K562 (cell line): ENCODE results near the gene POU2AF3. TPM values are rescaled to one million over a fixed set of nuclear protein-coding genes. Genes with fewer than 3 reads are reported as not detected.

Source experiments
- ATAC-seq: fragments of 200-7000 bp; cut with Tn5 transposase; 3 replicates; pipeline ENCODE4 v1.9.1; 2020; ENCODE audit warnings: moderate library complexity
- BruUV-seq: library from RNA; stranded (reverse); fragments of 400-500 nt; replicated peaks from 2 replicates; lab custom pipeline; 2021; lab: Mats Ljungman, UMichigan
- CTCF ChIA-PET: fragments of 300-600 bp; formaldehyde crosslinking; extraction: SDS; loops from one replicate; lab custom pipeline; 2021; ENCODE audit warnings: low intra/inter-chr PET ratio; lab: Yijun Ruan, JAX
- POLR2A ChIA-PET: fragments of 300-600, 350-650 bp; sonication (Branson Sonifier 250); formaldehyde crosslinking; extraction: SDS; loops from one replicate; lab custom pipeline; 2021; ENCODE audit warnings: antibody characterized with exemption, inconsistent platforms; lab: Yijun Ruan, JAX
- DNase-seq, 4 experiments: peaks; one replicate each; pipeline versions ENCODE4 v3.0.0 to v3.0.0-alpha.2; 2011 to 2018; ENCODE audit warnings: low spot score in 3 of 4, mixed read lengths in 3 of 4; ENCODE audit errors: extremely low read depth in 1 of 4
- FAIRE-seq: peaks from 2 replicates; lab custom pipeline; 2011; peaks lifted over from hg19 to GRCh38; lab: Jason Lieb, UNC
- H2AFZ ChIP-seq: 2 replicates; pipeline ENCODE4 v1.6.0; 2011; ENCODE audit warnings: low read depth, low read length, control low read depth, inconsistent platforms
- H3K27ac ChIP-seq: fragments of 200-600 bp; 3 replicates; pipeline ENCODE4 v1.8.0; 2011; ENCODE audit warnings: low read depth, mild to moderate bottlenecking, control low read depth, inconsistent platforms, low read length, moderate library complexity, mixed read lengths; ENCODE audit errors: extremely low read depth
- H3K27me3 ChIP-seq, 2 experiments: fragments of 300-600 bp in 1 of 2; 2 replicates in 1 of 2; 3 replicates in 1 of 2; pipeline versions ENCODE4 v1.6.0 to v1.8.0; 2011; ENCODE audit warnings: inconsistent platforms in 2 of 2, low read length in 2 of 2, mild to moderate bottlenecking in 1 of 2, mixed read lengths in 1 of 2, moderate library complexity in 1 of 2; ENCODE audit not compliant: control insufficient read depth in 2 of 2, insufficient read depth in 2 of 2
- H3K36me3 ChIP-seq: fragments of 300-600 bp; 3 replicates; pipeline ENCODE4 v1.8.0; 2011; ENCODE audit warnings: mild to moderate bottlenecking, low read length, inconsistent platforms; ENCODE audit not compliant: control insufficient read depth, insufficient read depth
- H3K4me1 ChIP-seq, 2 experiments: fragments of 200-600 bp in 1 of 2; replicated peaks in 1 of 2; 2 replicates in 1 of 2; 3 replicates in 1 of 2; pipeline versions ENCODE4 v1.5.1 to v1.8.0; 2011; ENCODE audit warnings: inconsistent platforms in 2 of 2, low read length in 2 of 2, mild to moderate bottlenecking in 1 of 2, mixed read lengths in 1 of 2, moderate library complexity in 1 of 2; ENCODE audit not compliant: control insufficient read depth in 2 of 2, insufficient read depth in 2 of 2
- H3K4me2 ChIP-seq: 2 replicates; pipeline ENCODE4 v1.6.1; 2011; ENCODE audit warnings: low read length, control low read depth, inconsistent platforms, mixed read lengths; ENCODE audit not compliant: insufficient read depth
- H3K4me3 ChIP-seq: fragments of 200-600 bp; sonication (generic), shearing (Covaris generic); 2 replicates; pipeline ENCODE4 v1.5.1; 2016; ENCODE audit warnings: control low read depth, inconsistent platforms
- H3K79me2 ChIP-seq: fragments of 200-600 bp; 3 replicates; pipeline ENCODE4 v1.8.0; 2011; ENCODE audit warnings: low read length, inconsistent platforms; ENCODE audit not compliant: control insufficient read depth, insufficient read depth
- H3K9ac ChIP-seq, 2 experiments: 2 replicates each; pipeline versions ENCODE4 v1.6.0 to v1.6.1; 2011; ENCODE audit warnings: low read depth in 2 of 2, low read length in 2 of 2, control low read depth in 1 of 2, inconsistent platforms in 1 of 2, mild to moderate bottlenecking in 1 of 2, mixed read lengths in 1 of 2; ENCODE audit not compliant: insufficient read depth in 1 of 2
- H3K9me1 ChIP-seq: one replicate; pipeline ENCODE4 v1.6.0; 2011; ENCODE audit warnings: inconsistent platforms, mild to moderate bottlenecking, low read length, moderate library complexity; ENCODE audit not compliant: control insufficient read depth, insufficient read depth
- H3K9me3 ChIP-seq: replicated peaks from 2 replicates; pipeline ENCODE4 v1.5.1; 2011; ENCODE audit warnings: low read depth, low read length, inconsistent platforms; ENCODE audit not compliant: control insufficient read depth, insufficient read depth
- H4K20me1 ChIP-seq: replicated peaks from 2 replicates; pipeline ENCODE4 v1.6.1; 2011; ENCODE audit warnings: low read length, inconsistent platforms, mixed read lengths; ENCODE audit not compliant: control insufficient read depth, insufficient read depth
- KLF13 ChIP-seq: fragments of 450-650 bp; IDR thresholded peaks from 2 replicates; pipeline ENCODE4 v1.6.1; 2016; ENCODE audit warnings: missing genetic modification characterization, low read depth, mild to moderate bottlenecking, missing compliant biosample characterization, moderate library complexity, borderline replicate concordance
- POLR3G ChIP-seq: IDR thresholded peaks from 2 replicates; pipeline ENCODE4 v1.6.1; 2011; ENCODE audit not compliant: insufficient read length, insufficient replicate concordance; ENCODE audit errors: extremely low read depth
- SAP30 ChIP-seq: fragments of 200-600 bp; sonication (generic); IDR thresholded peaks from 2 replicates; pipeline ENCODE4 v1.6.1; 2012; ENCODE audit warnings: borderline replicate concordance, low read depth, mild to moderate bottlenecking, moderate library complexity, low read length, control low read depth, inconsistent platforms; ENCODE audit not compliant: insufficient read depth, poor library complexity, severe bottlenecking
- SIX5 ChIP-seq, 2 experiments: IDR thresholded peaks; 2 replicates each; pipeline ENCODE4 v1.6.1; 2011; ENCODE audit warnings: low read length in 2 of 2, borderline replicate concordance in 1 of 2, low read depth in 1 of 2, mild to moderate bottlenecking in 1 of 2, moderate library complexity in 1 of 2; ENCODE audit not compliant: insufficient read depth in 1 of 2
- ZNF146 ChIP-seq: IDR thresholded peaks from one replicate; pipeline ENCODE4 v1.6.1; 2018; ENCODE audit warnings: missing compliant biosample characterization; ENCODE audit not compliant: unreplicated experiment
- ZNF316 ChIP-seq: fragments of 450-650 bp; IDR thresholded peaks from 2 replicates; pipeline ENCODE4 v1.6.1; 2016
- WGBS: fragments of 100-300 bp; shearing (Covaris generic); methylation state at CpG from one replicate; pipeline ENCODE4 v1.1.6; 2016; ENCODE audit warnings: low coverage, mixed read lengths; ENCODE audit not compliant: insufficient coverage; ENCODE audit errors: missing lambda C conversion rate; 5-methylcytosine and 5-hydroxymethylcytosine counted together
- in situ Hi-C: fragments of 300-500 bp; cut with MboI; formaldehyde crosslinking; loops from 4 replicates; pipeline ENCODE4 v1.15.0; 2018; ENCODE audit warnings: inconsistent platforms, mixed read lengths
- intact Hi-C: fragments of 100-400 bp; cut with micrococcal nuclease; formaldehyde crosslinking; loops from 2 replicates; pipeline ENCODE4 v1.14.2; 2022
- polyA plus RNA-seq, 8 experiments: library from polyadenylated mRNA; depleted of rRNA in 4 of 8; stranded (reverse) in 5 of 8; unstranded in 3 of 8; fragments of >200 nt; fragmentation: Nextera tagmentation in 2 of 8; fragmentation: Illumina TruSeq in 1 of 8; extraction: Ambion mirVana in 2 of 8; extraction: Trizol in 1 of 8; gene quantifications; 2 replicates each; pipeline versions ENCODE4 v1.2.1 to v1.2.3, GENCODE V29; 2011 to 2014; ENCODE audit warnings: inconsistent platforms in 1 of 8, missing spikeins in 1 of 8
- total RNA-seq, 7 experiments: library from RNA; depleted of rRNA in 6 of 7; stranded (reverse); fragments of >200 nt in 6 of 7; fragmentation: Illumina TruSeq in 2 of 7; extraction: Trizol in 2 of 7; gene quantifications; 2 replicates each; pipeline versions ENCODE4 v1.2.1 to v1.2.3, GENCODE V29; 2011 to 2021; ENCODE audit warnings: low replicate concordance in 1 of 7
- TF ChIP-seq, protein P1 (sequence below): fragments of 450-650 bp; IDR thresholded peaks from 2 replicates; pipeline ENCODE4 v1.7.0; 2016; ENCODE audit warnings: borderline replicate concordance
- TF ChIP-seq, protein P2 (sequence below): fragments of 450-650 bp; formaldehyde crosslinking; IDR thresholded peaks from 2 replicates; pipeline ENCODE4 v1.4.0; 2020; ENCODE audit warnings: mild to moderate bottlenecking, moderate library complexity

The POU2AF3 gene
- total and polyA plus RNA-seq, 9 of the 15 experiments (the other 6 are each of a cell fraction or from before 2014, with no cell fraction given) = not detected

DNA sequence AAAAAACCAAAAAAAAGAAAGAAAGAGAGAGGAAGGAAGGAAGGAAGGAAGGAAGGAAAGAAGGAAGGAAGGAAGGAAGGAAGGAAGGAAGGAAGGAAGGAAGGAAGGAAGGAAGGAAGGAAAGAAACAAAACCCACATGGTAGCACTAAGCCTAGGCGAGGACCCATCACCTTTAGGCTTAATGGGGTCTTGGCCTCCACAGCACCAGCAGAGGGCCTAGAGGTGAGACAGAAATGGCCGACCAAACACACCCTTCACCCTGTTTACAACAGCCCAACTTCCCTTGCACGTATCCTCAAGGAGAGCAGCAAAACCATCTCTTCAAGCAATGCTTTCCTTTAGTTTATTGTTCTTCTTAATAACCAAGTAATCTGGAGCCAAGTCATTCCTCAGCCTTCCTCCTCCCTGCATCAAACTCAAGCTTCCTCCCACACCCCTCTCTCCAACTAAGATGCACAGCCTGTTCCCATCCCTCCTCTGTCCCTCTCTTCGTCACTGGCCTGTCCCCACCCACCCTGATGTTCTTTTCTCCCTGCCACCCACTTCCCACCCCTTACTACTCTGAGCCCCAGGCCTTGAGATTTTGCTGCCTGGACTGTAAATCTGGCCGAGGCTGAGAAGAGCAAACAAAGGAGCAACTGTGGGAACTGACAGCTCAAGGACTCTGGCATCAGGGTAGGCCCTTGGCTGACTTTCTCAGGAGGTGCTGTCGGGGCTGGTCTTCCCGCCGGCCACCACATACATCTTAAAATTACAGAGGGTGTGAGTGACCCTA is 54.8 kb downstream of the POU2AF3 start:
- no TSS peak for BruUV-seq
- Histone ChIP-seq H2AFZ (no peak overlapping the region), H3K4me2 (no peak overlapping the region), H3K27ac (no peak overlapping the region), H4K20me1 (no peaks in the 10 kb centered on the region), H3K4me1 (no peaks in the 10 kb centered on the region), H3K9me1 (no peaks in the 10 kb centered on the region), H3K9ac (no peak overlapping the region), H3K27me3 (no peaks in the 10 kb centered on the region; a peak in 1 of 5 replicates), H3K9me3 (no peaks in the 10 kb centered on the region), H3K36me3 (no peaks in the 10 kb centered on the region), H3K4me3 (no peak overlapping the region), H3K79me2 (no peaks in the 10 kb centered on the region)
- no peak for FAIRE-seq
- no peak for DNase-seq
- TF ChIP-seq SAP30 = no peak
- no peak for ATAC-seq
- 0% methylated on average over 7 of the region's 8 CpGs for WGBS
- POLR2A ChIA-PET = no interaction called here
- CTCF ChIA-PET = no interaction called here
- in situ Hi-C loops = no loop called here
- intact Hi-C loops = loop anchor here (5.0 kb wide), 1 partner anchor 74 kb away; no protein-coding TSS in a partner anchor

DNA sequence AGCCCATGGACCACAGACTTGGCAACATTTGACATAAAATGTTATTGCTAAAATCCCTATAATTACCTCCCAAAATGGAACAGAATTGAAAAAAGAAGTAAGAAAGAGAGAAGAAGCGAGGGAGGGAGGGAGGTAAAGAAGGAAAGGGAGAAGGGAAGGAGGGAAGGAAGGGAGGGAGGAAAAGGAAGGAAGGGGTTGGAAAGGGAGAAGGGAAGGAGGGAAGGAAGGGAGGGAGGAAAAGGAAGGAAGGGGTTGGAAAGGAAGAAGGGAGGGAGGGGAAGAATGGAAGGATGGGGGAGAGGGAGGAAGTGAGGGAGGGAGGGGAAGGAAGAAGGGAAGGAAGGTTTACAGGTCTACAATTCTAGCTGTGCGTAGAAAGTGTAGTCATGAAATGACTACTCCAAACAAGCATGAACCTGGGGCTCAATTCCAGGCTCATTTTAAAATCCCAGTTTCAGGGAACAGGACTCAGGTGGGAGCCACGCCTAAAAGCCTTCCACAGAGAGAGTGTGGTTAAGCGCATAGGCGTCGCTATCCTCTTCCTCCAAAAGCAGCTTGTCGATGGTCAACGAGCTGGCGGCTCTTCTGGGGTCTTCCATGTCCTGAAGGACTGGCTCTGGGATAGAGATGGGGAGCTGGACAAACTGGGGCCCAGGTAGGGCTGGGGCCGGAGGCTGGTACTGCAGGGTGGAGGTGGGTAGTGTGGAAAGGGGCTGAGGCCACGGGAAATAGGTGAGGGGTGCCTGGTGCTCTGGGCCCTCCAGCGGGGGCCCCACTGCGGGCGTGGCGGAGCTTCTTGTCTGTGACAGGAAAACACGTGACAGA is 55.6 kb downstream of the POU2AF3 start:
- peaks cover 0 to 5% of the 10 kb centered on the region in 2 experiments; a peak in 1 of 5 replicates for H3K27me3 ChIP-seq
- no TSS peak for BruUV-seq
- H3K4me1 ChIP-seq = peaks cover 0 to 3% of the 10 kb centered on the region in 2 experiments; a peak in 1 of 5 replicates
- no peak overlapping the region for H3K4me3 ChIP-seq
- intact Hi-C loops = loop anchor here (5.0 kb wide), 1 partner anchor 73 kb away; no protein-coding TSS in a partner anchor
- H3K9me1 ChIP-seq = no peaks in the 10 kb centered on the region
- no peaks in the 10 kb centered on the region for H4K20me1 ChIP-seq
- ATAC-seq (no peak), FAIRE-seq (no peak), DNase-seq (no peak)
- H3K36me3 ChIP-seq = no peaks in the 10 kb centered on the region
- no peaks in the 10 kb centered on the region for H3K9me3 ChIP-seq
- in situ Hi-C loops = no loop called here
- no peak overlapping the region for H3K4me2 ChIP-seq
- POLR2A ChIA-PET = interaction anchor here (0.8 to 1.1 kb wide), 2 partner anchors 67 to 86 kb away, joined by 3 read pairs; no protein-coding TSS in a partner anchor
- no peak overlapping the region for H2AFZ ChIP-seq
- no peak overlapping the region for H3K27ac ChIP-seq
- H3K79me2 ChIP-seq = no peaks in the 10 kb centered on the region
- WGBS = 0% methylated on average over 15 of the region's 16 CpGs
- CTCF ChIA-PET = no interaction called here
- H3K9ac ChIP-seq = no peak overlapping the region
- TF ChIP-seq POLR3G = no peak
- TF ChIP-seq KLF13 (tag) = no peak
- TF ChIP-seq SIX5 (IDR thresholded peaks at IDR 0.05; ENCODE audit: borderline replicate concordance in 1 of 2, insufficient read depth in 1 of 2, low read depth in 1 of 2, low read length in 2 of 2) = no peak
- TF ChIP-seq, protein P1, sequence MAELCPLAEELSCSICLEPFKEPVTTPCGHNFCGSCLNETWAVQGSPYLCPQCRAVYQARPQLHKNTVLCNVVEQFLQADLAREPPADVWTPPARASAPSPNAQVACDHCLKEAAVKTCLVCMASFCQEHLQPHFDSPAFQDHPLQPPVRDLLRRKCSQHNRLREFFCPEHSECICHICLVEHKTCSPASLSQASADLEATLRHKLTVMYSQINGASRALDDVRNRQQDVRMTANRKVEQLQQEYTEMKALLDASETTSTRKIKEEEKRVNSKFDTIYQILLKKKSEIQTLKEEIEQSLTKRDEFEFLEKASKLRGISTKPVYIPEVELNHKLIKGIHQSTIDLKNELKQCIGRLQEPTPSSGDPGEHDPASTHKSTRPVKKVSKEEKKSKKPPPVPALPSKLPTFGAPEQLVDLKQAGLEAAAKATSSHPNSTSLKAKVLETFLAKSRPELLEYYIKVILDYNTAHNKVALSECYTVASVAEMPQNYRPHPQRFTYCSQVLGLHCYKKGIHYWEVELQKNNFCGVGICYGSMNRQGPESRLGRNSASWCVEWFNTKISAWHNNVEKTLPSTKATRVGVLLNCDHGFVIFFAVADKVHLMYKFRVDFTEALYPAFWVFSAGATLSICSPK = no peak
- no peak for TF ChIP-seq ZNF146 (CRISPR knock-in tag)
- TF ChIP-seq, protein P2, sequence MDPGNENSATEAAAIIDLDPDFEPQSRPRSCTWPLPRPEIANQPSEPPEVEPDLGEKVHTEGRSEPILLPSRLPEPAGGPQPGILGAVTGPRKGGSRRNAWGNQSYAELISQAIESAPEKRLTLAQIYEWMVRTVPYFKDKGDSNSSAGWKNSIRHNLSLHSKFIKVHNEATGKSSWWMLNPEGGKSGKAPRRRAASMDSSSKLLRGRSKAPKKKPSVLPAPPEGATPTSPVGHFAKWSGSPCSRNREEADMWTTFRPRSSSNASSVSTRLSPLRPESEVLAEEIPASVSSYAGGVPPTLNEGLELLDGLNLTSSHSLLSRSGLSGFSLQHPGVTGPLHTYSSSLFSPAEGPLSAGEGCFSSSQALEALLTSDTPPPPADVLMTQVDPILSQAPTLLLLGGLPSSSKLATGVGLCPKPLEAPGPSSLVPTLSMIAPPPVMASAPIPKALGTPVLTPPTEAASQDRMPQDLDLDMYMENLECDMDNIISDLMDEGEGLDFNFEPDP (CRISPR knock-in tag) = no peak
- no peak for TF ChIP-seq ZNF316
